K562 (cell line): ENCODE results near the gene DAPK2. TPM values are rescaled to one million over a fixed set of nuclear protein-coding genes. Genes with fewer than 3 reads are reported as not detected.

Source experiments
- BACH1 ChIP-seq: fragments of 200-800 bp; sonication (Bioruptor generic); IDR thresholded peaks from 2 replicates; pipeline ENCODE4 v1.6.1; 2016; ENCODE audit warnings: missing genetic modification characterization, missing compliant biosample characterization
- ELF4 ChIP-seq: fragments of 450-650 bp; formaldehyde crosslinking; IDR thresholded peaks from 2 replicates; pipeline ENCODE4 v1.4.0; 2022; ENCODE audit warnings: missing genetic modification characterization
- ESRRB ChIP-seq: fragments of 250-450 bp; sonication (Bioruptor Pico); IDR thresholded peaks from 2 replicates; pipeline ENCODE4 v1.5.0; 2020; ENCODE audit warnings: mild to moderate bottlenecking, moderate library complexity, borderline replicate concordance
- FOS ChIP-seq: IDR thresholded peaks from 3 replicates; pipeline ENCODE4 v1.6.1; 2011; ENCODE audit not compliant: insufficient read length; ENCODE audit errors: extremely low read depth
- FOSL1 ChIP-seq: fragments of 200-800 bp; sonication (Bioruptor generic); conservative IDR thresholded peaks from 2 replicates; pipeline ENCODE4 v1.6.1; 2016; ENCODE audit warnings: missing genetic modification characterization, missing compliant biosample characterization
- FOXA3 ChIP-seq, 2 experiments: fragments of 450-650 bp in 1 of 2; sonication (generic) in 1 of 2; formaldehyde crosslinking; IDR thresholded peaks in 1 of 2; conservative IDR thresholded peaks in 1 of 2; 2 replicates each; pipeline versions ENCODE4 v1.4.0 to v1.8.0; 2020 to 2022; ENCODE audit warnings: mild to moderate bottlenecking in 2 of 2, missing genetic modification reagents in 1 of 2
- FUS ChIP-seq: fragments of 200-400 bp; formaldehyde crosslinking; optimal IDR thresholded peaks from 2 replicates; pipeline ENCODE3; 2017; ENCODE audit warnings: low read depth, low read length
- GATA2 ChIP-seq: sonication (generic); formaldehyde crosslinking; IDR thresholded peaks from 2 replicates; pipeline ENCODE4 v1.4.0; 2020; ENCODE audit warnings: mild to moderate bottlenecking, missing genetic modification reagents
- GATAD2B ChIP-seq: fragments of 450-650 bp; IDR thresholded peaks from 2 replicates; pipeline ENCODE4 v1.6.1; 2017; ENCODE audit warnings: mild to moderate bottlenecking, borderline replicate concordance
- HBP1 ChIP-seq: fragments of 450-650 bp; formaldehyde crosslinking; IDR thresholded peaks from 2 replicates; pipeline ENCODE4 v1.4.0; 2022; ENCODE audit warnings: missing genetic modification characterization
- MAX ChIP-seq: sonication (generic); formaldehyde crosslinking; IDR thresholded peaks from 2 replicates; pipeline ENCODE4 v1.9.0; 2022; ENCODE audit warnings: mild to moderate bottlenecking, missing genetic modification reagents
- MEF2A ChIP-seq: IDR thresholded peaks from 2 replicates; pipeline ENCODE4 v1.6.1; 2011; ENCODE audit warnings: low read depth, mild to moderate bottlenecking, low read length, moderate library complexity; ENCODE audit not compliant: control insufficient read depth
- MTA3 ChIP-seq: fragments of 450-650 bp; formaldehyde crosslinking; IDR thresholded peaks from 2 replicates; pipeline ENCODE4 v1.6.1; 2017; ENCODE audit warnings: mild to moderate bottlenecking, borderline replicate concordance
- NFATC3 ChIP-seq: fragments of 450-650 bp; IDR thresholded peaks from 2 replicates; pipeline ENCODE4 v1.6.1; 2017; ENCODE audit warnings: mild to moderate bottlenecking
- NR2F6 ChIP-seq: fragments of 450-650 bp; formaldehyde crosslinking; IDR thresholded peaks from 2 replicates; pipeline ENCODE4 v1.4.0; 2020; ENCODE audit warnings: mild to moderate bottlenecking
- PHF20 ChIP-seq: fragments of 450-650 bp; IDR thresholded peaks from 2 replicates; pipeline ENCODE4 v1.6.1; 2018; ENCODE audit not compliant: partially characterized antibody
- PRPF4 ChIP-seq: fragments of 200-400 bp; formaldehyde crosslinking; IDR thresholded peaks from one replicate; pipeline ENCODE4 v1.6.1; 2017; ENCODE audit warnings: low read length, low read depth, mild to moderate bottlenecking; ENCODE audit not compliant: insufficient read depth, poor library complexity, severe bottlenecking
- RBM17 ChIP-seq: fragments of 200-400 bp; formaldehyde crosslinking; IDR thresholded peaks from 2 replicates; pipeline ENCODE4 v1.6.1; 2017; ENCODE audit warnings: low read depth, mild to moderate bottlenecking, low read length, borderline replicate concordance
- SMAD3 ChIP-seq: fragments of 450-650 bp; formaldehyde crosslinking; conservative IDR thresholded peaks from 2 replicates; pipeline ENCODE4 v1.4.0; 2020; ENCODE audit warnings: mild to moderate bottlenecking
- WHSC1 ChIP-seq: IDR thresholded peaks from one replicate; pipeline ENCODE4 v1.6.1; 2012; ENCODE audit warnings: low read length, control low read depth, inconsistent platforms
- ZFP30 ChIP-seq: fragments of 250-450 bp; sonication (Bioruptor Pico); IDR thresholded peaks from 2 replicates; pipeline ENCODE4 v1.8.0; 2022; ENCODE audit warnings: moderate library complexity, mild to moderate bottlenecking, inconsistent platforms, borderline replicate concordance
- ZNF124 ChIP-seq: sonication (generic); formaldehyde crosslinking; IDR thresholded peaks from 2 replicates; pipeline ENCODE4 v1.8.1; 2022; ENCODE audit warnings: missing genetic modification reagents
- ZNF232 ChIP-seq: sonication (generic); formaldehyde crosslinking; IDR thresholded peaks from 2 replicates; pipeline ENCODE4 v1.8.0; 2022; ENCODE audit warnings: mild to moderate bottlenecking, missing genetic modification reagents
- ZNF347 ChIP-seq: fragments of 450-650 bp; formaldehyde crosslinking; IDR thresholded peaks from 2 replicates; pipeline ENCODE4 v1.4.0; 2020; ENCODE audit warnings: low read depth, mild to moderate bottlenecking, moderate library complexity
- ZNF431 ChIP-seq: sonication (generic); formaldehyde crosslinking; IDR thresholded peaks from 2 replicates; pipeline ENCODE4 v1.8.0; 2022; ENCODE audit warnings: mild to moderate bottlenecking, missing genetic modification reagents
- polyA plus RNA-seq, 8 experiments: library from polyadenylated mRNA; depleted of rRNA in 4 of 8; stranded (reverse) in 5 of 8; unstranded in 3 of 8; fragments of >200 nt; fragmentation: Nextera tagmentation in 2 of 8; fragmentation: Illumina TruSeq in 1 of 8; extraction: Ambion mirVana in 2 of 8; extraction: Trizol in 1 of 8; gene quantifications; 2 replicates each; pipeline versions ENCODE4 v1.2.1 to v1.2.3, GENCODE V29; 2011 to 2014; ENCODE audit warnings: inconsistent platforms in 1 of 8, missing spikeins in 1 of 8
- total RNA-seq, 7 experiments: library from RNA; depleted of rRNA in 6 of 7; stranded (reverse); fragments of >200 nt in 6 of 7; fragmentation: Illumina TruSeq in 2 of 7; extraction: Trizol in 2 of 7; gene quantifications; 2 replicates each; pipeline versions ENCODE4 v1.2.1 to v1.2.3, GENCODE V29; 2011 to 2021; ENCODE audit warnings: low replicate concordance in 1 of 7
- TF ChIP-seq, protein P1 (sequence below): IDR thresholded peaks from 3 replicates; pipeline ENCODE4 v1.6.1; 2011; ENCODE audit warnings: borderline replicate concordance, mild to moderate bottlenecking; ENCODE audit not compliant: insufficient read length, insufficient read depth
- TF ChIP-seq, protein P2 (sequence below): fragments of 250-450 bp; sonication (Bioruptor Pico); IDR thresholded peaks from 2 replicates; pipeline ENCODE4 v1.8.0; 2021; ENCODE audit warnings: borderline replicate concordance, mild to moderate bottlenecking, moderate library complexity; ENCODE audit not compliant: poor library complexity, severe bottlenecking

Gene DAPK2
- total and polyA plus RNA-seq, 9 of the 15 experiments (the other 6 are each of a cell fraction or from before 2014, with no cell fraction given): 0.14 to 5.2 (median 2.2) TPM

DNA sequence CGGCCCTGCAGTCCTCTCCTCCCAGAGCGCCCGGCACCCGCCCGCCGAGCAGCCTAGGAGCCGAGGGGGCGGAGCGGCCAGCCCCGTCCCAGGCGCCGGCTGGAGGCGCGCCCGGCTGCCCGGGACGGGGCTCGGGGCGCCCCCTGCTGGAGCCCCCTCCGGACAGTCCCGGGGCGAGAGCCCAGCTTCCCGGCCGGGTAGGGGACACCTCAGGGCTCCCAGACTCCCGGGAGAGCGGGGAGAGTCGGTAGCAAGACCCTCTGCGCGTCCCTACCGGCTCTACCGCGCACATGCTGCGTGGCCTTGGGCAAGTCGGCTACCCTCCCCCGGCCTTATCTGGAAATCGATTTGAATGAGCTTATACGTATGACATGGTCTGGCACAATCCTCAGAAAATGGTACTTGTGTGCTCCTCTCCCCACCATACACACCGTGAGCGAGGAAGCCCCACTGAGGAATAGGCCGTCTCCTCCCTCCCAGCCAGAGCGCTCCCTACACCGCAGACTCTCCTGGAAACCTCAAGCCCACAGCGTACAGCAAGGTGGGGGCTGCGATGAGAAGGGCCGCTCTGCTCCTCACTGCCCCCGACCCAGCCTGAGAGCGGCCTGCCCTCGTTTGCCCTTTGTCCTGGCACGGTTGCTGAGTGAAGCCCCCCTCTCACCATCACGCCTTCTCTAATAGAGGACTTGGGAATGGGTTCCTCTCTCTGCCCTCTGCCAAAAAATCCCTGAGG, at the start of gene DAPK2 (continued):
- TF ChIP-seq NFATC3 (no peak), RBM17 (no peak), ELF4 (CRISPR knock-in tag) (no peak), GATAD2B (peak; percentile 67; the same call in 1 of the 2 replicates), FUS (no peak), ZNF124 (CRISPR knock-in tag) (no peak), FOS (no peak), NR2F6 (no peak), MEF2A (no peak), FOXA3 (CRISPR knock-in tag; conservative IDR thresholded peaks at IDR 0.05 in 1 of 2, IDR thresholded peaks at IDR 0.05 in 1 of 2) (no peak), ZNF431 (CRISPR knock-in tag) (no peak), GATA2 (CRISPR knock-in tag) (peak; percentile 70), MTA3 (peak; percentile 53), FOSL1 (tag) (no peak), ZFP30 (no peak), ESRRB (CRISPR knock-in tag) (no peak), SMAD3 (CRISPR knock-in tag) (no peak), BACH1 (tag) (no peak), MAX (CRISPR knock-in tag) (no peak), ZNF347 (CRISPR knock-in tag) (no peak), HBP1 (CRISPR knock-in tag) (no peak), PRPF4 (no peak), WHSC1 (no peak), PHF20 (no peak), ZNF232 (no peak)
- TF ChIP-seq, protein P1, sequence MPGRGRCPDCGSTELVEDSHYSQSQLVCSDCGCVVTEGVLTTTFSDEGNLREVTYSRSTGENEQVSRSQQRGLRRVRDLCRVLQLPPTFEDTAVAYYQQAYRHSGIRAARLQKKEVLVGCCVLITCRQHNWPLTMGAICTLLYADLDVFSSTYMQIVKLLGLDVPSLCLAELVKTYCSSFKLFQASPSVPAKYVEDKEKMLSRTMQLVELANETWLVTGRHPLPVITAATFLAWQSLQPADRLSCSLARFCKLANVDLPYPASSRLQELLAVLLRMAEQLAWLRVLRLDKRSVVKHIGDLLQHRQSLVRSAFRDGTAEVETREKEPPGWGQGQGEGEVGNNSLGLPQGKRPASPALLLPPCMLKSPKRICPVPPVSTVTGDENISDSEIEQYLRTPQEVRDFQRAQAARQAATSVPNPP: no peak
- TF ChIP-seq, protein P2, sequence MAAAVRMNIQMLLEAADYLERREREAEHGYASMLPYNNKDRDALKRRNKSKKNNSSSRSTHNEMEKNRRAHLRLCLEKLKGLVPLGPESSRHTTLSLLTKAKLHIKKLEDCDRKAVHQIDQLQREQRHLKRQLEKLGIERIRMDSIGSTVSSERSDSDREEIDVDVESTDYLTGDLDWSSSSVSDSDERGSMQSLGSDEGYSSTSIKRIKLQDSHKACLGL: no peak
